ENCODE data around the gene TSPAN19.
"Not testable (repeated sequence)": the region's sequence is repeated elsewhere in the genome, so short reads cannot be mapped to it uniquely, and the experiment has no call there.

The TSPAN19 gene

DNA sequence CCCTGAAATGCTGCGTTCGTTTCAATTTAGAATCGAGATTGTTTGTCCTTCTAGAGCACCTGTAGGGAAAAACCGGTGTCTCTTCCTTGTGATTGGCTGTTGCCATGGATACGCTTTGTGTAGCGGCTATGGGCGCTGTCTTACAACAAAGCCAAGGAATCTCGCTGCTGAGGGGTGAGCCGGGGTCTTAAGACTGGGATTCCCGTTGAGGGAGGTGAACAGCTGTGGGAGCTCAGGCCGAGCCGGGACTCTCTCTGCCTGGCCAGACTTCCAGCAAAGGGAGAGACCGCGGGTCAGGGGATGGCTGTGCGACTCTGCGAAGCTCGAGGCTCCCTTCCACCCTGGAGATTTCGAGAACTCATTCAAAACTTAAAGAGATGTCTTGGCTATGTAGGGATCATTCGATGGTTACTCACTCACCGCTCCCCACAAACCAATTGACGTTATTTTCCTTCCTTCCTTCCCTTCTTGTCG, at the start of gene TSPAN19, which contains the start of gene LRRIQ1:
TSPAN19 (minus strand) TSS at position 44 of the 474 bp plus-strand sequence. CDS start 6,331 bp downstream, outside the sequence.
LRRIQ1 (plus strand) TSS at position 118 of the 474 bp plus-strand sequence. CDS start 1,826 bp downstream, outside the sequence.
- DNase-seq: peak; percentile 30

- DNase-seq: no peak
Observed at GRCh38 chr12:85085066-85085465, 49.0 kb upstream of the TSPAN19 start.

GRCh38 chr12:85076688-85077430, 40.8 kb upstream of the TSPAN19 start:
- peak; percentile 62 for DNase-seq

DNA sequence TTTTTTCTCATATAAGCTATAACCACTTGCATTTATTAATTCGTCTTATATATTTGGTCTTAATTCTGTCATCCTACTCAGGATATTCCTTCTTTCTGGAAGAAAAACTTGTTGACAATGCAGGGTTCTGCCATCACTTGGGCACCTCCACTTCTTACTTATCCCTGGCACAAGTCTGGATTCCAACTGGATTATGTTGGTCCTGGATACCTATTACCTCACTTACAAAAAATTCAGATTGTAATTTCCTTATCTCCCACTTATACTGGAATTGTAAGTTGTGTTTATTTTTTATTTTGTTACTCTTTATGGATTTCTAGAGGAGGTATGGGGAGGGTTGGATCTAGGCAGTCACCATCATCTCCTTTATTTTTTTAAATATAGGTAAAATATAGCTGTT, 36.7 kb upstream of the TSPAN19 start:
- DNase-seq: no peak

DNA sequence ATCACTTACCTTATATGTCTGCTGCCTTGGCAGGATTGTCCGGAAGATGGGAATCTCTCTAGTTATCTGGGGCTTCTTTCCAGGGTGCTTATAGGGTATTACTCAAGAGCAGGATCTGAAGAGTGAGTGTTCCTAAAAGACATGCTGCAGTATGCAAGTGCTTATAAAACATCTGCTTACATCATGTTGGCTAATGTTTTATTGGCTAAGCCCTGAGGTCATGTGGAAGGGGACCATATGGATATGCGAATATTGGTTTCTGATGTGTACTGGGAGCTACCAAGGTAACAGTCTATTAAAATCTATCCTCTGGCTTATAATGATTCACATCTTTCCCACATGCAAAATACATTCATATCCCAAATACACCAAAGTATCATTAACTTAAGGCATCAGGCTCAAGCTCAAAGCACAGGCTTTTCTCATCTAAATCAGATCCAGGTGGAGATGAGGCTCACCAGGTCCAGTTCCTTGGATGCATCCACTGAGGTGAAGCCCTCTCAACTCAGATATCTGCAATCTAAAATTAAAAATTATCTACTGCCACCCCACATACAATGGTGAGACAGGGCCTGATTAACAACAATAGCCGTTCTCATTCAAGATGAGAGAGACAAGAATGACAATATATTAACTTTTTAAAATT, 29.9 kb upstream of the TSPAN19 start:
- DNase-seq: no peak

DNA sequence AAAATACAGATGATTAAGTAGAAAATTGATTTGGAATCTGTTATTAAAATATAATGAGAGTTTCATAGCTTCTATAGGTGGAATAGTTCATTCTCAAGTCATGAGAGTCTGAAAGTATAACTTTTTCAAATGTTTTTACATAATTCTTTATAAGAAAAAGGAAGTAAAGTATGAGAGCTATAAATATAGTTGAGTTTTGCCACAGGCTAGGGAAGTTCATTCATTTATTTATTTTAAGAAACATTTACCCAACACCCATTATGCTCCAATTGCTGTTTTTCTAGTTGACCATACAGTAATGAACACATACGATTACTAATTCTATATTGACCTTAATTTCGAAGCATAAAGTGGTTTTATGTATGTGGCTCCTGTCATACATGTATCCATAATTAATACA, 24.8 kb upstream of the TSPAN19 start:
- no peak for DNase-seq

DNA sequence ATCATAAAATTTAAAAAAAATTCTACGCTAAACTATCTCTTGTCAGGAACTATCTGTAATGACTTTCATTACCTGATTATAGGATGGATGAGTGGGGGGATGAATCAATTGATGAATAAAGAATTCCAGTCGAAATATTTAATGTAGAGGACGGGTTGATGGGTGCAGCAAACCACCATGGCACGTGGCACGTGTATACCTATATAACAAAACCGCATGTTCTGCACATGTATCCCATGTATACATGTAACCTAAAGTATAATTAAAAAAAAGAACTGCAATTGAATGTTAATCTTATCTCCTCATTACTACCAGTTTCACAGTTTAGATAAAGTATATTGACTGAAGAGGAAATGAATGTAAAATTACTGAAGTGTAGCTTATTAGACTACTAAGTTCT, 23.5 kb upstream of the TSPAN19 start:
- DNase-seq: no peak

- no peak for DNase-seq
Observed at GRCh38 chr12:85058339-85058738, 22.3 kb upstream of the TSPAN19 start.

DNA sequence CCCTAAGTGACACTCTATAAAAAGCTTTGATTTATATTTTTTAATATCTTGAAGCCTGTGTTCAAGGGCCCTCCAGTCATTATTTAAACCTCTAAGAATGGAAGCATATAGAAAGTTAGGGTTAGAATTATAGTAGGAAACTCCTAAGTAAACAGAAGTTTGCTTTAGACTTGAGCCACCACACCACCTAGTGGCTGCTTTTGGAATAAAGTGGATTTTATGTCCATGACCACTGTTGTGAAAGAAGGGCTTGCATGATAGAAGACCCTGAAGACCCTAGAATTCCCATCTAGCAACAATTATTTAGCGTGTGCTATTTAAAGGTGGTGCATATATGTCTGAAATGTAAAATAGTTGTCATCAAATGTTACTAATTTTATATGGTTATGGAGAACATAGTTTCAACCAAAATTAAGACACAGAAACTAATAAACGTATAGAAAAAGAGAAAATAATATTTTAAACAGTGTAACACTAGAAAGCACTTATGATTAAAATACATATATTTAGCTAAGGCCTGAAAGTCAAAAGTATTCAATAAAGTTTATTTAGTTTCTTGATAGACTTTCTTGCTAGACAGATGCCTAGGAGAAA, 21.4 kb upstream of the TSPAN19 start:
- peak; percentile 56 for DNase-seq

DNA sequence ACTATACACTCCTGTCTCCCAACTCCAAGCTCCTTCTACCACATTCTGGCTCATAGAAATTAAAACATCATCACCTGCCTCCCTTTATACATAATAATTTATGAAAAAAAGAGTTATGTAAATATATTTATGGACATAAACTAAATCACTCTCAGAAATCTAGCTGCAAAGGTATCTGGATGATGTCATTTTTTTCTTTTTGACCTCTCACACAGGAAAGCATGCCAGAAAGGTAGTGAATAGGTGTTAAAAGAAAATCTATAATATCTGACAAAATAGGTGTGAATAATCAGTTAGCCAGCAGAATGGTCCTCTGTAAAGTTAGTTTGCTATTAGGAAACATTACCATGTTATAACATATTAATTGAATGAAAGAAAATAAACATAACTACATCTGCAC, 7.8 kb upstream of the TSPAN19 start:
- no peak for DNase-seq

DNA sequence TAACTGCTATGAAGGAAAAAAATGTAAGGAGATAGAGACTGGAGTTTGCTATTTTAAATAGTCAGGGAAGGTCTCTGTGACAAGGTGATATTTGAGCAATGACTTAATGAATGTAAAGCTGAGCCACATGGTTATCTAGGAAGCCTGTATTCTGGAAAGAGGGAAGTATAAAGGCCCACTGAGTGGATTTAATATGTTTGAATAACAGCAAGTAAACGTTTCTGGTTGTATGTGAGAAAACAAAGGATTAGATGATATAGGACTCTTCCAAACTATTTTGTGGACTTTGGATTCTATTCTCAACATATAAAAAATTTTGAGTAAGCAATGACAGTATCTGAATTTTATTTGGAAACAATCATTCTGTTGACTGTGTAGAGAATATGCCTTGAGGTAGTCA, 5.3 kb upstream of the TSPAN19 start:
- no peak for DNase-seq

DNA sequence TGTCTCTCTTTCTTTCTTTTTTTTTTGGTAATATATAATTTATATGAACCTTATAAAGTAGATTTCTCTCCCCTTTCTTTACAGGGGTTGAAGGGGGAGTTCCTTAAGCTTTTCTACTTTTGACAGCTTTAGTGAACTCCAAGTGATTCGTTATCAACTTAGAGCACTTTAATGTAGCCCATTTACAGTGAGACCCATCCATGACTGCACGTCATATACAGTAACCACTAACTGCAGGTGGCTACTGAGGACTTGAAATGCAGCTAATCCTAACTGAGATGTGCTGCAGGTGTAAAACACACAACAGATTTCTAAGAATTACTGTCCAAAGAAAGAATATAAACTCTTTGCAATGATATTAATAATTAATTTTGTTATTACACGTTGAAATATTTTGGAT, 656 bp upstream of the TSPAN19 start:
- no peak for DNase-seq

DNA sequence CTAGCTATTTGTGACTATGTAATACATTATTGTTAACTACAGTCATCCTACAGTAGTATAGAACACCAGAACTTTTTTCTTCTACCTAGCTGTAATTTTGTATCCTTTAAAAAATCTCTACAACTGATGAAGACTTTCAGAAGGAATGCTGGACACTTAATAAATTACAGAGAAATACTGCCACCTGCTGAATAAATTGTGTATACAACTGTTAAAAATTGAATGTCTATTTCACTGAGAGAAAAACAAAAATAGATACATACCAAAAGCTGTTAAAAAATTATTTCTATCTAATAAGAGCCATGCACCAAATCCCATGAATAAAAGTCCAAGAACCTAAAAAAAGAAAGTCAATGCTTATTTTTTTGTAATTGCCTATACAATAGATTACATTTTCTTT, 6.6 kb downstream of the TSPAN19 start:
- DNase-seq: peak; percentile 57

- DNase-seq: no peak
Observed at GRCh38 chr12:85018098-85018497, 18.0 kb downstream of the TSPAN19 start.

GRCh38 chr12:85017618-85018017, 18.5 kb downstream of the TSPAN19 start:
- no peak for DNase-seq

- no peak for DNase-seq
Observed at GRCh38 chr12:85017133-85017532, 18.9 kb downstream of the TSPAN19 start.

DNA sequence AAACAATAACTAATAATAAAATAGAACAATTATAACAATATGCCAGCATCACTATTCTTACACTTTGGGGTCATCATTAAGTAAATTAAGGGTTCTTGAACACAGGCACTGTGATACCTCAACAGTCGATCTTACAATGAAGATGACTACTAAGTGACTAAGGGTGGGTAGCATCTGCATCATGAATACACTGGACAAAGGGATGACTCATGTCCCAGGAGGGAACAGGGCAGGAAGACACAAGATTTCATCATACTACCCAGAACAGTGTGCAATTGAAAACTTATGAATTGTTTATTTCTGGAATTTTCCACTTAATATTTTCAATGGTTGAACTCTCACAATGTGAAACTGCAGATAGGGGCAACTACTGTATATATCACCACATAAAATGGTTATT, 19.7 kb downstream of the TSPAN19 start:
- DNase-seq: no peak

DNA sequence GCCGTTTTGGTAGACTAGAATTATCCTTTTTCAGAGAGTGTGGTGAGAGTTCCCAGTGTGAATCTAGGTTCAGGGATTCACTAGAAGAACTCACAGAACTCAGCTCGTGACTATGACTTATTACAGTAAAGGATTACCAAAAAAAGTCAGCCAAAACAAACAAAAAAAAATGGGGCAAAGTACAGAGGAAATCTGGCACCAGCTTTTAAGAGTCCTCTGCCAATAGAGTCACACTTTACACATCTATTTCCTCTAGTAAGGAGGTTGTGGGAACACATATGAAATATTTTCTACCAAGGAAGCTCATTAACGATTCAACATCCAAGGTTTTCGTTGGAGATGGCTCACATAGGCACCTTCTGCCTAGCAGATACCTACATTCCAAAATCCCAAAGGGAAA, 28.2 kb downstream of the TSPAN19 start:
- no peak for DNase-seq

GRCh38 chr12:85006206-85006605, 29.9 kb downstream of the TSPAN19 start:
- DNase-seq: no peak

DNA sequence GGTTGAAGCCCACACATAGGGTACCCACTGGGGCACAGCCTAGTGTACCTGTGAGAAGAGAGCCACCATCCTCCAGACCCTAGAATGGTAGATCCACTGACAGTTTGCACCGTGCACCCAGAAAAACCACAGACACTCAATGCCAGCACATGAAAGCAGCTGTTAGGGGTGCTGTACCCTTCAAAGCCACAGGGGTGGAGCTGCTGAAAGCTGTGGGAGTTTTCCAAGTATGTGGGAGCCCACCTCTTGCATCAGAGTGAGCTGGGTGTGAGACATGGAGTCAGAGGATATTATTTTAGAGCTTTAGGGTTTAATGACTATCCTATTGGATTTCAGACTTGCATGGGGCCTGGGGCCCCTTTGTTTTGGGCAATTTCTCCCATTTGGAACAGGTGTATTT, 30.5 kb downstream of the TSPAN19 start:
- no peak for DNase-seq

- not testable (repeated sequence) for DNase-seq
Observed at GRCh38 chr12:85005047-85005446, 31.0 kb downstream of the TSPAN19 start.

GRCh38 chr12:85004204-85004603, 31.9 kb downstream of the TSPAN19 start:
- DNase-seq: no peak

- DNase-seq: no peak
Observed at GRCh38 chr12:85002778-85003296, 33.2 kb downstream of the TSPAN19 start.

DNA sequence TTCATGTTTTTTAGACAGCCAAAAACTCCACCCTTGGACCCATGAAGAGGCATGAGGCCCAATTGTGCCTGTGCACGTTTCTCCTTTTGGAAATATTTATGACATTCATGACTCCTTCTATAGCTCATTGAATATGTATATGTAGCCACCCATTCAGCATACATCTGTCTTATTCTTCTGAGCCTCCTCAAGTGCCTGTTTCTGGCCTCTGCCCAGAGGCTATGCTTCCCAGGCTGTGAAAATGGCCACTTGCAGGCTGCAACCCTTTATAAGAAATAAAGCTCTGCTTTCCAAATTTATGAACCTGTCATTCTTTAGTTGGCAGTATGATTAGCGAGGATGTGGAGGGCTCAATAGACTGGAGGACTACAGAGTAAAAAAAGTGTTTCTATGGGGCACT, 35.3 kb downstream of the TSPAN19 start:
- DNase-seq: no peak
